Suprapubic skin (tissue), 4 donors: ENCODE measurements around the gene HYAL2.

ENCODE experiments used
- EP300 ChIP-seq: sonication (generic); formaldehyde crosslinking; IDR thresholded peaks from one replicate; pipeline ENCODE4 v1.6.1; 2017; ENCODE audit warnings: antibody characterized with exemption
- POLR2A ChIP-seq, 2 donors: fragments of 450-650 bp; IDR thresholded peaks; one replicate each; pipeline ENCODE4 v1.6.1; 2017; ENCODE audit warnings: antibody characterized with exemption in 2 of 2, mild to moderate bottlenecking in 2 of 2, moderate library complexity in 2 of 2
- POLR2AphosphoS5 ChIP-seq, 3 donors: sonication (generic); formaldehyde crosslinking; IDR thresholded peaks; one replicate each; pipeline ENCODE4 v1.6.1; 2017; ENCODE audit warnings: antibody characterized with exemption in 3 of 3
- TF ChIP-seq, protein P1 (sequence below), 2 donors: fragments of 200-600 bp in 1 of 2; fragments of 450-650 bp in 1 of 2; sonication (generic) in 1 of 2; IDR thresholded peaks; one replicate each; pipeline ENCODE4 v1.5.1; 2016 to 2019; ENCODE audit warnings: antibody characterized with exemption in 2 of 2, mild to moderate bottlenecking in 1 of 2, moderate library complexity in 1 of 2

DNA sequence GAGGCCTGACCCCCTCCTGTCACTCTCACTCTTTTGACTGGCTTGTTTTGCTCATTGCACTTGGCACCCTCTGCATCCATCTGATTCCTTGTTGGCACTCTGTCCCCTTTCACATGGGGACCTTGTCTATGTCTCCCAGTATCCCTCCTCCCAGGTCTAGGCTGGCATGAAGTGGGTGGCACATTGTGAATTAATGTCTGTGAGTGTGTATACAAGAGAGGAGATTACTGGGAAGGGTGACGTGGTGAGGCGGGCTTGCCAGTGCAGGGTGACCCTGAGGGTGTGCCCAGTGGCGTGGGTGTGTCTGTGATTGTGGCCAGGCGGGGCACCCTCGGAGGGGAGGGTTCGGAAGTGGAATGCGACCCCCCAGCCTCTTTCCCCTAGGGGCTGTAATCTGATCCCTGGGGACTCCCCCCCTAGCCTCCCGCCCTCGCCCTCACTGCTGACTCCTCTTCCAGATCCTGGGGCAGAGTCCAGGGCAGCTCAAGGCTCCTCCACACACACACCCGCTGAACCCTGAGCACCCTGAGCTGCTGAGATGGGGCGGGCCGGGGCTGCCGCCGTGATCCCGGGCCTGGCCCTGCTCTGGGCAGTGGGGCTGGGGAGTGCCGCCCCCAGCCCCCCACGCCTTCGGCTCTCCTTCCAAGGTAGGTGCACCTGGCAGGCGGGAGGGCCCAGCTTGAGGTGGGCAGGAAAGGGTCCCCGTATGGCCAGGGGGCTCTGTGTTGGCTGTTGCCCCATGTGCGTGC is 53.7 kb downstream of the HYAL2 start, which contains the start of gene SEMA3B:
- TF ChIP-seq, protein P1, sequence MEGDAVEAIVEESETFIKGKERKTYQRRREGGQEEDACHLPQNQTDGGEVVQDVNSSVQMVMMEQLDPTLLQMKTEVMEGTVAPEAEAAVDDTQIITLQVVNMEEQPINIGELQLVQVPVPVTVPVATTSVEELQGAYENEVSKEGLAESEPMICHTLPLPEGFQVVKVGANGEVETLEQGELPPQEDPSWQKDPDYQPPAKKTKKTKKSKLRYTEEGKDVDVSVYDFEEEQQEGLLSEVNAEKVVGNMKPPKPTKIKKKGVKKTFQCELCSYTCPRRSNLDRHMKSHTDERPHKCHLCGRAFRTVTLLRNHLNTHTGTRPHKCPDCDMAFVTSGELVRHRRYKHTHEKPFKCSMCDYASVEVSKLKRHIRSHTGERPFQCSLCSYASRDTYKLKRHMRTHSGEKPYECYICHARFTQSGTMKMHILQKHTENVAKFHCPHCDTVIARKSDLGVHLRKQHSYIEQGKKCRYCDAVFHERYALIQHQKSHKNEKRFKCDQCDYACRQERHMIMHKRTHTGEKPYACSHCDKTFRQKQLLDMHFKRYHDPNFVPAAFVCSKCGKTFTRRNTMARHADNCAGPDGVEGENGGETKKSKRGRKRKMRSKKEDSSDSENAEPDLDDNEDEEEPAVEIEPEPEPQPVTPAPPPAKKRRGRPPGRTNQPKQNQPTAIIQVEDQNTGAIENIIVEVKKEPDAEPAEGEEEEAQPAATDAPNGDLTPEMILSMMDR (IDR thresholded peaks at IDR 0.05): no peak
- TF ChIP-seq POLR2AphosphoS5 (IDR thresholded peaks at IDR 0.05): no peak
- no peak for TF ChIP-seq EP300
- no peak for TF ChIP-seq POLR2A (IDR thresholded peaks at IDR 0.05)
